ENCODE measurements around the gene HAUS1.
"Not testable (repeated sequence)": the region's sequence is repeated elsewhere in the genome, so short reads cannot be mapped to it uniquely, and the experiment has no call there.

Gene HAUS1

DNA sequence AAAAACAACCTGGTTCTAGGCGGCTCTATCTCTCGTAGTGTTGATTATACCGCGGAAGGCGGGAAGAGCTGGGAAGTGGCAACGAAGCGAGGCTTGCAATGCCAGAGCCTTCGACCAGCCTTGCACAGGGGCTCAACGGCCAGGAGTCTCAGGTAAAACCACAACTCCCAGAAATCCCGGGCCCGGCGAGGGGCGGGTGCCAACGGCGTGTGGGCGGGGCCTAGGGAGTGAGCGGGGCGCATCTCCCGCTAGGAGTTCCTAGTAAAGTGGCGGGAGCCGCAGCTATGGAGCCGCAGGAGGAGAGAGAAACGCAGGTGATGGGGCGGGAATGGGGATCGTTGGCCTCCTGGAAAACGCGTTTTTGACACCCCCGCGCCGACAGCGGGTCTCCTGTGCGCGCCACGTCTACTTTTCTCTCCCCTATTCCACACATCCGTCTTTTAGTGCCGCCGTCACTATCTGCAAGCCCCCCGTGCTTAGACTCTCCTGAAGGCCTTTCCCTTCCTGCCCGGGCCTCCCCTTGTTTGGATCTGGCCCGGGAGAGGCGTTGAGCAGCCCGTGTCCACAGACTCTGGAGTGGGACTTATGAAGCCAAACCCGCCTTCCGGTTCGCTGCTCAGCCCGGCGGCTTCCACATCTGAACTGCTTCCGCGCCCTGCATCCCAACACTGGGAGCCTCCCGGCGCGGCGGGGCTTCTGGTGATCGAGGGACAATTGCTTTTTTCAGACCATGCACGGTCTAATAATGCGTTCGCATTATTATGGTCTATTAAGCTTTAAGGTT, at the start of gene HAUS1:
HAUS1 (plus strand) TSS at position 258 of the 784 bp plus-strand sequence; CDS start at position 285, 27 bp downstream.
- peak; percentile 80 for DNase-seq (ENCODE audit: low read depth in 2 of 2)

DNA sequence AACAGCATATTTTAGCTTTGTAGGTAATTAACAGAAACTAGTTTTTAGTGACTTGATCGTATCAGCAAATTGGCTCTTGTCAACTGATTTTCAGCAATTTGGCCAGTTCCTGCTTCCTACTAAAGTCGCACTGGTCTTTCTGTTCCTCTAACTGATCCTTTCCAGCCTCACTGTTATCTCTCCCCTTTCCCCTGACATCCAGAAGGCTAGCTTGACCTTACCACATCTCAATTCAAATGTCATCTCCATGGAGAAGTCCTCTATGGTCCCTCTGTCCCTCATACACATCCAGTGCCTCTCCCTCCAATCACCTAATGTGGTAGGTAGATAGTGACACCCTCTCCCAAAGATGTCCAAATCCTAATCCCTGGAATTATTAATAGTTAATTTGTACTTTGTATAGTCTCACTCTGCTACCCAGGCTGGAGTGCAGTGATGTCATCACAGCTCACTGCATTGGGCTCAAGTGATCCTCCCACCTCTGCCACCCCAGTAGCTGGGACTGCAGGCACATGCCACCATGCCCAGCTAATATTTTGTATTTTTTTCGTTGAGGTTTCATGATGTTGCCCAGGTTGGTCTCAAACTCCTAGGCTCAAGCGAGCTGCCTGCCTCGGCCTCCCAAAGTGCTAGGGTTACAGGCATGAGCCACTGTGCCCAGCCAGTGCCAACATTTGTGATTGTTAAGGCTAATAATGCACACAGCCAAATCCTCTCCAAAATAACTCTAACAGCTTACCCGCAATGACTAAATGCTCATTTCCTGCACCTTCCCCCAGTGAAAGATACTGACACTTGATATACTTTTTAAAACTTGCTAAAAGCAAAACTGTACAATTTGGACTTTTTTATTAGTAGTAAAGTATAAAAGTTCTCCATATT, 49.0 kb upstream of the HAUS1 start:
- DNase-seq (ENCODE audit: low read depth in 2 of 2): no peak

- DNase-seq (ENCODE audit: low read depth in 2 of 2): no peak
Measured at GRCh38 chr18:46055838-46056230, 48.4 kb upstream of the HAUS1 start.

DNA sequence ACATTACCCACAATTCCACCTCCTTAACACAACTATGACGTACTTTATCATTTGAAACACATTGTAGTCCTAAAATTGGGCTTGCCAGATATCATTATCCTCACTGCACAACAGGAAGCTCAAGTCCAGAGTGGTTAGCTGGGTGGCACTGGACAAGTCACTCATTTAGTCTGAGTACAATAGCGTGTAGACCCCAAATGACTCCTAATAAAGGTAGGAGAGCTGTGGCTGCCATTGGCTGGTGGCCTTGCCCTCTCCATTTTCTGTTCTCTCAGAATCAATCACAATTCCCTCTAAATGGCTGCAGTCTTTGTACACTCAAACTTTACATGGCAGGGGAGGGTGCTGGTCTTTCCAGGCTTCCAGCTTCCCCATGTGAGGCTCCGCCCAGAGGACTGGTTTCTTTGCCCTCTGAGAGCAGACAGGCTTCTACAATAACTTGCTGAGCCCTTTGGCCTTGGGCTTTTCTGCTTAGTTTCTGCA, 43.8 kb upstream of the HAUS1 start:
- no peak for DNase-seq (ENCODE audit: low read depth in 2 of 2)

DNA sequence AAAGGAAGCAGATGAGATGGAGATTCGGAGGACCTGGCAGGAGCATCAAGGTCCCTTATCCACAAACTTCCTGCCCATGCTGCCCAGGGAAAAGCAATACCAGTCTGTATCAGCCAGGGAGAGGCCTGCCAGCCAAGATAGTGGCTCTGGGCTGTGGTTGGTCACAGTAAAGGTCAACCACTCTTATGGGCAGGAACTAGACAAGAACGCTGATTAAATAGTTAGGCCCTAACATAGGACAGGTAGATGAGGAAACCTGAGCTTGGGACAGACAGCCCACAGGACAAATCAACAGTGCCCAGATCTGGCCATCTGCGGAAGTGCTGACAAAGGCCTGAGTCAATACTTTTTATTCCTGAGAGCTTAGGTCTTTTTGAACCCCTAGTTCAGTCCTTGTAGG, 42.8 kb upstream of the HAUS1 start:
- no peak for DNase-seq (ENCODE audit: low read depth in 2 of 2)

GRCh38 chr18:46061796-46062195, 42.4 kb upstream of the HAUS1 start:
- DNase-seq (ENCODE audit: low read depth in 2 of 2): no peak

DNA sequence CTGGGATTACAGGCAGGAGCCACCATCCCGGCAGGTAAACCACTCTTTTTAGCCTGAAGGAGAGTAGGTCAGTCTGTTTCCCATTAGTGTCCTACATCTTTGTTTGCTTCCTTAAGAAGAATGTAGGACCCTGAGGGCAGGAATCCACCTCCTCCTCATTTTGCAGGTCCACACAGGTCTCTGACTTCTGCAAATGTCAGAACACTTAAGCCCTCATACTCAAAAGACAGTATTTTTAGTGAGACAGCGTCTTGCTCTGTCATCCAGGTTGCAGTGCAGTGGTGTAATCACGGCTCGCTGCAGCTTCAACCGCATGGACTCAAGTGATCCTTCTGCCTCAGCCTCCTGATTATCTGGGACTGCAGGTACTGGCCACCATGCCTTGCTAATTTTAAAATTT, 41.4 kb upstream of the HAUS1 start:
- no peak for DNase-seq (ENCODE audit: low read depth in 2 of 2)

- no peak for DNase-seq (ENCODE audit: low read depth in 2 of 2)
Measured at GRCh38 chr18:46067438-46068007, 36.7 kb upstream of the HAUS1 start.

- no peak for DNase-seq (ENCODE audit: low read depth in 2 of 2)
Measured at GRCh38 chr18:46068763-46069162, 35.4 kb upstream of the HAUS1 start.

- no peak for DNase-seq (ENCODE audit: low read depth in 2 of 2)
Measured at GRCh38 chr18:46069524-46069923, 34.7 kb upstream of the HAUS1 start.

DNA sequence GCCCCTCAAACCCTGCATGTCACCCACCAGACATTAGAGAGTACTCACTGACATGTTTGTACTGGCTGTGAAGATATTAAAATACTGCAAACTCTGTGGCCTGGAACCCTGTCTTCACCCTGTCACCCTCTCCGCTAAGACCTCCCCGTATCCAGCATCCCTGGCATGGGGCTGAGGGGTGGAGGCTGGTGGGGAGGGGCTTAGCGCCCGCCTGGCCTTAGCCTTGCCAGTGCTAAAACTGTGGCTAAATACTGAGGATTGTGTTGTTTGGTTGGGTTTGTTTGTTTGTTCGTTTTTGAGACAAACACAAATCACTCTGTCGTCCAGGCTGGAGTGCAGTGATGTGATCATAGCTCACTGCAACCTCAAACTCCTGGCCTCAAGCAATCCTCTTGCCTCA, 34.0 kb upstream of the HAUS1 start:
- no peak for DNase-seq (ENCODE audit: low read depth in 2 of 2)

DNA sequence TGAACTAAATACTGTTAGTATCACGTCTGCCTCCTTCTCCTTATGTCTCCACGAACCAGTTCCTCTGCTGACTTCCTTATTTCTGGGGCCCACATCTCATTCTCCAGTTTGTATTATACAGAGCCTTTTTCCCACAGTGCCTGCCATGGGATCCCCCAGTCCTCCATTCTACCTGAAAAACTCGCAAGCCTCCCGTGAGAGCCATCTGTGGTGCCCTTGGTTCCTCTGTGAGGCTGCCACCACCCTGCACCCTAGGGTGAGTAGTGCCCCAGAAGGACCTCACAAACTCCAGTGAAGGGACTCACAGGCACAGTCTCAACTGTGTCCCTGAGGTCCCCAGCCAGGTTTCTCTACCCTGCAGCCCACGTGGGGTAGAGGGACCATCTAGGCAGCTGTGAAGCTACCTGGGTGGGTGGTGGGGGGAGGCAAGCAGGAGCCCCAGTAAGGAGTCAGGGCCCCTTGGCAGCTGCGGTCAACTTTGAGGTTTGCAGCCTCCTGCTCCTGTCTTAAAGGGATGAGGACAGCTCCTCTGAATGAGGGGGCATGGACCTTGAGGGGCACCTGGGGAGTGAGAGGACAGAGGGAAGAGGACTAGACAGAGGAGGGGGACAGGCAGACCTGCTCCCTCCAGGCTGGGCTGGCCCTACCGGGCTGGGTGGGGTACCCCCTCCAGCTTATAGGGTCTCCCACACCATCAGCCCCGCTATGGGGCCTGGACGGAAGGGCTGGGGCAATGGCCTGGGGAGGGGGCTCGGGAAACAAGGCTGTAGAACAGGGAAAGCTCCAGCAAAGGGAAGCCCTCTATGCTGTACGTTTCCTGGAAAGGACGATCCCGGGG, 33.2 kb upstream of the HAUS1 start:
- DNase-seq (ENCODE audit: low read depth in 2 of 2): no peak

GRCh38 chr18:46071653-46072375, 32.4 kb upstream of the HAUS1 start, which contains the start of gene PSTPIP2:
Gene PSTPIP2 (minus strand): TSS chr18:46072260. CDS start chr18:46072188, 72 bp downstream.
- DNase-seq (ENCODE audit: low read depth in 2 of 2): peak; percentile 54 to 58

DNA sequence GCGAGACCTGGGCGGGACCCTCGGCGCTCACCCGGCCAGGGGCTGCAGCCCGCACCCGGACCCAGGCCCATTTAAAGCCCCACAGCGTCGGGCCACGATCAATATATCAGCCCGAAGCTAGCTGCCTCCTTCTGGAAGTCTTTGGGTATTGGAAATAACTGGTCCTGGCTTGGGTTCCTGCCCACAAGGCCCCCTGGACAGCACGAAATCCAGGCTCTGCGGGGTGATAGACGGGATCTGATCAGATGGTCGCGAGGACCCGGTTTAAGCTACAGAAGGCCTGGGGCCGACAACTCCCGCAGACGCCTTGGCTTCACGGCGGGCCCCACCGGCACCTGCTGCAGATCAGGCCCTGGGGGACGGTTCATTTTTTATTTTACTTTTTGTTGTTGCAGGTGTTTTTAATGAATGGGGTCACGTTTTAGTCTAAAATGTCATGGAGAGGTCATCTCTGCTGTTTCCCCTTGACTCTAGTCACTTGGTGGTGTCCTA, 31.8 kb upstream of the HAUS1 start:
- no peak for DNase-seq (ENCODE audit: low read depth in 2 of 2)

GRCh38 chr18:46072959-46073358, 31.2 kb upstream of the HAUS1 start:
- DNase-seq (ENCODE audit: low read depth in 2 of 2): no peak

DNA sequence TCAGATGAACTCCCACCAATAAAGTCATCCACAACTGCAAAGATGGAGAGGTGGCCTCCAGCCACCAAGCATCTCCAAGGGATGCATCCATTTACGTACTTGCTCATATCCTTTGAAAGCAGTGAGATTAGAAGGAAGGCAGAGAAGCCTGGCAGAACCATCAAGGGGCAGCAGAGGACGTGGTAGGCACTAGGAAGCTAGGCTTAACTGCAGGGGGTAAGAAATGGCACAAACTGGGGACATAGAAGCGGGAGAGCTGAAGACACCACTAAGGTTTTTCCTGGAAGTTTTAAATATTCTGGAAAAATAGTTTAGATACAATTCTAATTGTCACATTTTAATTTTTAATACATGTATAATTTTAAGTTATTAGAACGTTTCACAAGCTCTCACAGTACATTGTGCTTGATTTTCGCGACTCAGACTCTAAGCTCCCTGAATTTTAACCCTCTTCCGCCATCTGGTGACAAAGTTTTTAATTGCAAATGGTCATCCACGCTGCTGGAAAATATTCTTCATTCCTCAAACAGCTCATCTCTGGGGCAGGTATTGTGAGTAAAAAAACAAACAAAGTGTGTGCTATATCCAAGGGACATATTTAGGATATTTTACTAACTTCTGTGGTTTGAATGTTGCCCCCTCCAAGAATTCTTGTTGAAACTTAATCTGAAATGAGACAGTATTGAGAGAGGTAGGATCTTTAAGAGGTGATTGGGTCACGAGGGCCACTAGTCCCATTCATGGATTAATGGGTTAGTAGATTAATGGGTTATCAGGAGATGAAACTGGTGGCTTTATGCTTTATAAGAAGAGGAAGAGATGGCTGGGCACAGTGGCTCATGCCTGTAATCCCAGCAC, 30.5 kb upstream of the HAUS1 start:
- peak in 1 of 2 donors; percentile 43 for DNase-seq (ENCODE audit: low read depth in 2 of 2)

DNA sequence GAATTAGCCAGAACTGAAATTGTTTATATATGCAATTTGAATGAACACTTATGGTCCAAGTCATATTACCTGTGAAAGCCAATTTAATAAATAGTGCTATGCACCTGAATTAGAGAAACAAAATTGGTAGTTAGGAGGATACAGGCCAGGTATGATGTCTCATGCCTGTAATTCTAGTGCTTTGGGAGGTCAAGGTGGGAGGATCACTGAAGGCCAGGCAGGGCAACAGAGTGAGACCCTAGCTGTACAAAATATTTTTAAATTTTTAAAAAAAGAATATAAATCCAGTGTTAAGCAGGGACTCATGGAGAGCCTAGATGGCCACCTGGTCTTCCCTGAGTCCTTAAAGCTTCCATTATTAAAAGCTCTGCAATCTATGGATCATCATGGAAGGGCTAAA, 24.8 kb upstream of the HAUS1 start:
- no peak for DNase-seq (ENCODE audit: low read depth in 2 of 2)

DNA sequence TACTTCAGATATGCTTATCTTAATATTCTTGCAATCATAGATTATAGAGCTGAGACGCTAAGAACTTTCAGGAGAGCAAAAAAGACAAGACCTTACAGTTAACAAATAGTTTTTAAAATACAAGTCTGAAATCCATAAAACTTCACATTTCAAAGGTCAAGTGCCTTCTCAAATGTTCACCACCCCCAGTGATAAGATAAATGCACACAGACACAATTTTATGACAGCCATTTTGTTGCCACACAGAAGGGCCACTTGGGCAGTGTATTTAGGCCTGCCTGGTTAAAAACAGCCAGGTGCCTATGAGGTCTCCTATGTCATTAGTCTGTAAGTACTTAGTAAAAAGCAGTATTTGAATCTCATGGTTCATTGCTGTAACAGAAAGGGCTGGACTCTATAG, 24.0 kb upstream of the HAUS1 start:
- DNase-seq (ENCODE audit: low read depth in 2 of 2): no peak

DNA sequence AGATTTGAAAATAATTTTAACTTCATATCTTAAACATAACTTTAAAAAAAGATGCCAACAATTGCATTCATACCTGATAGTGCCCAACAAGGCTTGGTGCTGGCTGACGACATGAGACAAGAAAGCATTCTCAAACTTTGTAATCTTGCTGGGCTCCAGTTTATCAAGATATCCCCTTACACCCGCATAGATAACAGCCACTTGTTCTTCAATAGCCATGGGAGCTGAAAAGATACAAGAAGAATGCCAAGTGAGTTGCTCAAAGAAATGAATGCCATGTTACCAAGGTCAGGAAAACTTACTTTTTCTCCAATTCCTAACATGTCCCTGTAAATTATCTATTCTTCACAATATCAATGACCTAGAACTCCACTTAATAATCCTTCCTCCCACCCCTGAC, 19.8 kb upstream of the HAUS1 start:
- DNase-seq (ENCODE audit: low read depth in 2 of 2): no peak

- DNase-seq (ENCODE audit: low read depth in 2 of 2): not testable (repeated sequence)
Measured at GRCh38 chr18:46088501-46088900, 15.7 kb upstream of the HAUS1 start.
